Effector CD4-positive, alpha-beta T cell (primary cell): ENCODE results near the gene DDX60.
"Not testable (repeated sequence)": the region's sequence is repeated elsewhere in the genome, so short reads cannot be mapped to it uniquely, and the experiment has no call there.

Experiments
- DNase-seq: peaks from one replicate; pipeline ENCODE4 v3.0.0-alpha.2; 2020
- total RNA-seq: gene quantifications from one replicate; lab custom pipeline; 2026; lab: John Stamatoyannopoulos, UW

The DDX60 gene
- total RNA-seq, result 57.8 reads per million, percentile 71 among the genes with 10 or more reads in this experiment

GRCh38 chr4:168318266-168318895 is at the start of gene DDX60:
DDX60 (minus strand) TSS chr4:168318752; CDS start chr4:168311259, 7,493 bp downstream.
- peak; percentile 79 for DNase-seq

- no peak for DNase-seq
Measured at GRCh38 chr4:168367065-168367464, 48.5 kb upstream of the DDX60 start.

GRCh38 chr4:168362025-168362401 is 43.5 kb upstream of the DDX60 start:
- DNase-seq, result no peak

GRCh38 chr4:168361365-168362024 is 42.9 kb upstream of the DDX60 start:
- DNase-seq, result no peak

GRCh38 chr4:168360271-168360670 is 41.7 kb upstream of the DDX60 start:
- DNase-seq, result no peak

GRCh38 chr4:168357941-168358340 is 39.4 kb upstream of the DDX60 start:
- no peak for DNase-seq

- DNase-seq, result no peak
Measured at GRCh38 chr4:168353746-168354145, 35.2 kb upstream of the DDX60 start.

- no peak for DNase-seq
Measured at GRCh38 chr4:168337550-168337940, 19.0 kb upstream of the DDX60 start.

- no peak for DNase-seq
Measured at GRCh38 chr4:168336837-168337549, 18.4 kb upstream of the DDX60 start.

- DNase-seq, result no peak
Measured at GRCh38 chr4:168335621-168336020, 17.1 kb upstream of the DDX60 start.

GRCh38 chr4:168334053-168334452 is 15.5 kb upstream of the DDX60 start:
- no peak for DNase-seq

- DNase-seq, result not testable (repeated sequence)
Measured at GRCh38 chr4:168330575-168330974, 12.0 kb upstream of the DDX60 start.

GRCh38 chr4:168325591-168325990 is 7.0 kb upstream of the DDX60 start:
- DNase-seq, result no peak

GRCh38 chr4:168321006-168321405 is 2.5 kb upstream of the DDX60 start:
- DNase-seq, result no peak

- no peak for DNase-seq
Measured at GRCh38 chr4:168319486-168320019, 1.0 kb upstream of the DDX60 start.

GRCh38 chr4:168317621-168318020 is 931 bp downstream of the DDX60 start:
- no peak for DNase-seq

GRCh38 chr4:168309781-168310180 is 8.8 kb downstream of the DDX60 start:
- no peak for DNase-seq

- DNase-seq, result no peak
Measured at GRCh38 chr4:168308912-168309311, 9.6 kb downstream of the DDX60 start.

GRCh38 chr4:168306476-168306875 is 12.1 kb downstream of the DDX60 start:
- DNase-seq, result no peak

GRCh38 chr4:168304744-168305459 is 13.7 kb downstream of the DDX60 start:
- DNase-seq, result no peak

- DNase-seq, result not testable (repeated sequence)
Measured at GRCh38 chr4:168303430-168303829, 15.1 kb downstream of the DDX60 start.

GRCh38 chr4:168293386-168293975 is 25.1 kb downstream of the DDX60 start:
- no peak for DNase-seq

- no peak for DNase-seq
Measured at GRCh38 chr4:168291242-168291641, 27.3 kb downstream of the DDX60 start.
